CD14-positive monocyte (primary cell): ENCODE results near the gene PTGDS. TPM values are rescaled to one million over a fixed set of nuclear protein-coding genes. Genes with fewer than 3 reads are reported as not detected.

ENCODE experiments used
- DNase-seq, 3 donors: peaks; one replicate each; pipeline ENCODE4 v3.0.0-alpha.2; 2011 to 2022
- H2AFZ ChIP-seq: 2 replicates; pipeline ENCODE4 v1.6.0; 2012; ENCODE audit warnings: mild to moderate bottlenecking, low read depth, low read length, inconsistent platforms; ENCODE audit not compliant: insufficient read depth, poor library complexity, severe bottlenecking
- H3K27ac ChIP-seq, 2 donors: 1 replicate in 1 of 2; 2 replicates in 1 of 2; pipeline ENCODE4 v1.5.1; 2012 to 2013; ENCODE audit warnings: low read length in 2 of 2, control low read depth in 1 of 2, inconsistent platforms in 1 of 2, low read depth in 1 of 2, mild to moderate bottlenecking in 1 of 2
- H3K27me3 ChIP-seq, 2 donors: one replicate each; pipeline versions ENCODE4 v1.6.0 to v1.6.1; 2011 to 2013; ENCODE audit warnings: low read length in 2 of 2; ENCODE audit not compliant: control insufficient read depth in 2 of 2, insufficient read depth in 2 of 2
- H3K36me3 ChIP-seq, 2 donors: replicated peaks in 1 of 2; 1 replicate in 1 of 2; 2 replicates in 1 of 2; pipeline versions ENCODE4 v1.5.1 to v1.6.1; 2012 to 2013; ENCODE audit warnings: low read length in 2 of 2, control low read depth in 1 of 2, inconsistent platforms in 1 of 2, mild to moderate bottlenecking in 1 of 2; ENCODE audit not compliant: insufficient read depth in 2 of 2, control insufficient read depth in 1 of 2
- H3K4me1 ChIP-seq, 2 donors: 1 replicate in 1 of 2; 2 replicates in 1 of 2; pipeline versions ENCODE4 v1.5.1 to v1.6.1; 2012 to 2013; ENCODE audit warnings: low read length in 2 of 2, control low read depth in 1 of 2, inconsistent platforms in 1 of 2, mild to moderate bottlenecking in 1 of 2, moderate library complexity in 1 of 2; ENCODE audit not compliant: insufficient read depth in 2 of 2, control insufficient read depth in 1 of 2
- H3K4me2 ChIP-seq: replicated peaks from 2 replicates; pipeline ENCODE3; 2012; ENCODE audit warnings: low read length, moderate library complexity, mild to moderate bottlenecking; ENCODE audit not compliant: poor library complexity, severe bottlenecking; ENCODE audit errors: extremely low read depth
- H3K4me3 ChIP-seq, 3 experiments: fragments of 200-600 bp in 1 of 3; sonication (generic) in 1 of 3; replicated peaks in 1 of 3; 1 replicate in 2 of 3; 2 replicates in 1 of 3; pipeline ENCODE4 v1.5.1; 2011 to 2013; ENCODE audit warnings: low read length in 3 of 3, mild to moderate bottlenecking in 3 of 3, control low read depth in 2 of 3, low read depth in 2 of 3, inconsistent platforms in 1 of 3, moderate library complexity in 1 of 3
- H3K79me2 ChIP-seq: 2 replicates; pipeline ENCODE4 v1.6.0; 2012; ENCODE audit warnings: mild to moderate bottlenecking, control low read depth, inconsistent platforms, low read length, moderate library complexity; ENCODE audit not compliant: insufficient read depth
- H3K9ac ChIP-seq: 2 replicates; pipeline ENCODE4 v1.6.0; 2017; ENCODE audit warnings: low read length, mild to moderate bottlenecking; ENCODE audit not compliant: insufficient read depth, poor library complexity, severe bottlenecking
- H3K9me3 ChIP-seq, 2 donors: replicated peaks in 1 of 2; 1 replicate in 1 of 2; 2 replicates in 1 of 2; pipeline versions ENCODE4 v1.5.1 to v1.6.1; 2012 to 2013; ENCODE audit warnings: low read length in 2 of 2, control low read depth in 1 of 2; ENCODE audit not compliant: control insufficient read depth in 1 of 2, insufficient read depth in 1 of 2
- H4K20me1 ChIP-seq: 2 replicates; pipeline ENCODE4 v1.6.0; 2012; ENCODE audit warnings: mild to moderate bottlenecking, low read length, control low read depth, moderate library complexity; ENCODE audit not compliant: insufficient read depth
- H3K27ac Mint-ChIP-seq, 7 donors: one replicate each; pipeline ENCODE4 v1.8.0; 2020; ENCODE audit warnings: mild to moderate bottlenecking in 7 of 7, mixed read lengths in 7 of 7, moderate library complexity in 6 of 7, inconsistent platforms in 2 of 7
- H3K27me3 Mint-ChIP-seq, 3 donors: one replicate each; pipeline ENCODE4 v1.8.0; 2021 to 2022; ENCODE audit warnings: low read depth in 3 of 3, mild to moderate bottlenecking in 3 of 3, mixed read lengths in 3 of 3, moderate library complexity in 3 of 3, inconsistent platforms in 1 of 3
- H3K36me3 Mint-ChIP-seq, 2 donors: one replicate each; pipeline ENCODE4 v1.8.0; 2020; ENCODE audit warnings: mixed read lengths in 2 of 2, inconsistent platforms in 1 of 2, mild to moderate bottlenecking in 1 of 2
- H3K4me1 Mint-ChIP-seq: one replicate; pipeline ENCODE4 v1.8.0; 2020; ENCODE audit warnings: mild to moderate bottlenecking, mixed read lengths
- H3K4me3 Mint-ChIP-seq, 2 donors: one replicate each; pipeline ENCODE4 v1.8.0; 2020; ENCODE audit warnings: mild to moderate bottlenecking in 2 of 2, mixed read lengths in 2 of 2, moderate library complexity in 1 of 2
- H3K9me3 Mint-ChIP-seq, 7 donors: one replicate each; pipeline ENCODE4 v1.8.0; 2020 to 2022; ENCODE audit warnings: mixed read lengths in 7 of 7, mild to moderate bottlenecking in 6 of 7, moderate library complexity in 6 of 7, inconsistent platforms in 2 of 7
- WGBS: methylation state at CpG from one replicate; pipeline ENCODE4 v1.1.5; 2013; ENCODE audit warnings: missing lambda C conversion rate; ENCODE audit not compliant: insufficient coverage; 5-methylcytosine and 5-hydroxymethylcytosine counted together
- intact Hi-C, 2 donors: fragments of 100-400 bp; cut with micrococcal nuclease; formaldehyde crosslinking; loops; one replicate each; pipeline versions ENCODE4 v1.15.0 to v1.15.1; 2023
- polyA plus RNA-seq, 3 donors: library from polyadenylated mRNA; depleted of rRNA in 1 of 3; unstranded in 2 of 3; stranded (reverse) in 1 of 3; fragments of 300-500 nt in 2 of 3; fragments of >200 nt in 1 of 3; fragmentation: Illumina TruSeq in 2 of 3; gene quantifications; 1 replicate in 2 of 3; 2 replicates in 1 of 3; pipeline ENCODE4 v1.2.3, GENCODE V29; 2012 to 2021
- TF ChIP-seq, protein P1 (sequence below): fragments of 200-600 bp; IDR thresholded peaks from one replicate; pipeline ENCODE4 v1.8.0; 2022; ENCODE audit warnings: antibody characterized with exemption, mild to moderate bottlenecking

Gene PTGDS
- polyA plus RNA-seq, 3 donors = 0.34 to 1.5 TPM; not detected in 1

DNA sequence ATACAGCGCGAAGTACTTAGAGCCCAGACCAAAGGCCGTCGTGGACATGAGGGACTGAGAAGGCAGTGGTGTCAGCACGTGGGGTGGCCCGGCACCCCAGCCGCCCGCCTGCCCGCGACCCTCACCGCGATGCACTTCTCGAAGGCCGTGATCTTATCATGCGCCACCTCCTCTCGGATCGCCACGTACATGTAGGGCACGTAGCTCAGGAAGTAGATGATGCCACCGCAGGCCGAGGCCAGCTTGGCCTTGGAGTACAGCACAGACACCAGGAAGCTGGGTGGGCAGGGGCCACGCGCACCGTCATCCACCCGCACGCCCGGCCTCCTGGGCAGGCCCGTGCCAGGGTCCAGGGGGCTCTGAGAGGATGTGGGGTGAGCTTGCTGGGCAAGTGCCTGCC is 39.8 kb downstream of the PTGDS start:
- TF ChIP-seq, protein P1, sequence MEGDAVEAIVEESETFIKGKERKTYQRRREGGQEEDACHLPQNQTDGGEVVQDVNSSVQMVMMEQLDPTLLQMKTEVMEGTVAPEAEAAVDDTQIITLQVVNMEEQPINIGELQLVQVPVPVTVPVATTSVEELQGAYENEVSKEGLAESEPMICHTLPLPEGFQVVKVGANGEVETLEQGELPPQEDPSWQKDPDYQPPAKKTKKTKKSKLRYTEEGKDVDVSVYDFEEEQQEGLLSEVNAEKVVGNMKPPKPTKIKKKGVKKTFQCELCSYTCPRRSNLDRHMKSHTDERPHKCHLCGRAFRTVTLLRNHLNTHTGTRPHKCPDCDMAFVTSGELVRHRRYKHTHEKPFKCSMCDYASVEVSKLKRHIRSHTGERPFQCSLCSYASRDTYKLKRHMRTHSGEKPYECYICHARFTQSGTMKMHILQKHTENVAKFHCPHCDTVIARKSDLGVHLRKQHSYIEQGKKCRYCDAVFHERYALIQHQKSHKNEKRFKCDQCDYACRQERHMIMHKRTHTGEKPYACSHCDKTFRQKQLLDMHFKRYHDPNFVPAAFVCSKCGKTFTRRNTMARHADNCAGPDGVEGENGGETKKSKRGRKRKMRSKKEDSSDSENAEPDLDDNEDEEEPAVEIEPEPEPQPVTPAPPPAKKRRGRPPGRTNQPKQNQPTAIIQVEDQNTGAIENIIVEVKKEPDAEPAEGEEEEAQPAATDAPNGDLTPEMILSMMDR = no peak
- no peak for DNase-seq
- H3K4me1 ChIP-seq = peaks cover 0 to under 1% of the 10 kb centered on the region in 2 donors
- H3K9me3 ChIP-seq = no peaks in the 10 kb centered on the region
- no peak overlapping the region for H3K4me3 ChIP-seq
- H3K27me3 ChIP-seq = no peaks in the 10 kb centered on the region
- Mint-ChIP-seq H3K9me3 (peaks cover 0 to 8% (median 3%) of the 10 kb centered on the region in 7 donors), H3K27me3 (peaks cover 0 to 2% (median 2%) of the 10 kb centered on the region in 3 donors), H3K27ac (no peak overlapping the region), H3K4me3 (no peak overlapping the region), H3K4me1 (no peaks in the 10 kb centered on the region), H3K36me3 (peaks cover 5 to 27% of the 10 kb centered on the region in 2 donors)
- 98% methylated on average over 28 of the region's 28 CpGs for WGBS
- no peak overlapping the region for H3K4me2 ChIP-seq
- no peak overlapping the region for H2AFZ ChIP-seq
- peaks cover 0 to 3% of the 10 kb centered on the region in 2 donors for H3K36me3 ChIP-seq
- no peaks in the 10 kb centered on the region for H3K79me2 ChIP-seq
- H4K20me1 ChIP-seq = no peaks in the 10 kb centered on the region
- H3K27ac ChIP-seq = no peak overlapping the region
- no peak overlapping the region for H3K9ac ChIP-seq
- intact Hi-C loops = no loop called here

DNA sequence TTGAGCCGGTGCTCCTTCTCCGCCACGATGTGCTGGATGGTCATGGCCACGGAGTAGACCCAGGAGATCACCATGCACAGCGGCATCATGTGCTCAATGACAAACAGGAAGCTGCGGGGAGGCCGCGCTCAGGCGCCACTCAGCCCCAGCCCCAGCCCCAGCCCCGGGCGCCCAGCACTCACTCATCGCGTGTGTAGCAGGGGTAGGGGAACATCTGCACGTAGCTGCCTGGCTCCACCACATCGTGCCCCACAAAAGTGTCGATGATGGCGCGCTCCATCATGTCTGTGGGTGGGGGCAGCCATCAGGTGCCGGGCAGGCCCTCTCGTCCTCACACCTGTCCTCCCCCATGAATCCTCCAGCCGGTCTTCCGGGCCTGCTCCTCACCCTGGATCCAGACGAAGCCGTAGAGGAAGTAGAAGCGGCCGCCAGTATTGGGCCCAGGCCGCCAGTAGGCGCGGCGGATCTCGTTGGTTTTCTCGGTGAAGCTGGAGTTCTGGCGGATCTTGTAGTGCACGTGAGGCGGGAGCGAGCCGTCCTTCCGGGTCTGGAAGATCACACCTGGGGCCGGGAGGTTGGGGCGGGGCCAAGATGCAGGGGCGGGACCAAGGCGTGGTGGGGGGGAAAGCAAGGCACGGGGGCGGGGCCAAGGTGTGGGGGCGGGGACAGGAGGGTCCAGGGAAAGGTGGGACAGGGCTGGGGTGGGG is 40.6 kb downstream of the PTGDS start:
- H3K27ac ChIP-seq = no peak overlapping the region
- peaks cover 2% of the 10 kb centered on the region for H3K4me1 Mint-ChIP-seq
- H3K4me3 ChIP-seq = no peak overlapping the region
- no peaks in the 10 kb centered on the region for H3K9me3 ChIP-seq
- no peaks in the 10 kb centered on the region for H3K27me3 ChIP-seq
- peaks cover 0 to 8% (median 3%) of the 10 kb centered on the region in 7 donors for H3K9me3 Mint-ChIP-seq
- no peak overlapping the region for H3K4me2 ChIP-seq
- H3K79me2 ChIP-seq = no peaks in the 10 kb centered on the region
- no peak overlapping the region for H3K9ac ChIP-seq
- H3K27ac Mint-ChIP-seq = no peak overlapping the region
- TF ChIP-seq, protein P1 = no peak
- no peaks in the 10 kb centered on the region for H4K20me1 ChIP-seq
- H3K36me3 ChIP-seq = peaks cover 0 to 3% of the 10 kb centered on the region in 2 donors
- H3K36me3 Mint-ChIP-seq = peaks cover 5 to 23% of the 10 kb centered on the region in 2 donors
- no peak overlapping the region for H3K4me3 Mint-ChIP-seq
- 92% methylated on average over 28 of the region's 45 CpGs for WGBS
- intact Hi-C loops = no loop called here
- DNase-seq = no peak
- H3K4me1 ChIP-seq = peaks cover 4 to 6% of the 10 kb centered on the region in 2 donors
- peaks cover 0 to 2% (median 0%) of the 10 kb centered on the region in 3 donors for H3K27me3 Mint-ChIP-seq
- H2AFZ ChIP-seq = no peak overlapping the region
